OCI-LY7 (cell line): ENCODE measurements around the gene SNX32. TPM values are rescaled to one million over a fixed set of nuclear protein-coding genes. Genes with fewer than 3 reads are reported as not detected.

Experiments used
- BruUV-seq: library from RNA; stranded (reverse); fragments of 400-500 nt; replicated peaks from 2 replicates; lab custom pipeline; 2021; lab: Mats Ljungman, UMichigan
- CTCF ChIA-PET: fragments of 300-600 bp; sonication (Branson Sonifier 250); formaldehyde crosslinking; loops from one replicate; lab custom pipeline; 2022; ENCODE audit warnings: antibody characterized with exemption; ENCODE audit not compliant: unreplicated experiment; lab: Charles Lee
- POLR2A ChIA-PET: fragments of 300-600 bp; sonication (Branson Sonifier 250); formaldehyde crosslinking; loops from one replicate; lab custom pipeline; 2022; ENCODE audit warnings: antibody characterized with exemption; lab: Charles Lee
- DNase-seq: peaks from one replicate; pipeline ENCODE4 v3.0.0-alpha.2; 2015; ENCODE audit warnings: low spot score
- H2AFZ ChIP-seq: fragments of 200-600 bp; sonication (generic), shearing (Covaris generic); 2 replicates; pipeline ENCODE4 v1.6.1; 2014; ENCODE audit warnings: mild to moderate bottlenecking, antibody characterized with exemption, low read length, moderate library complexity
- H3K27ac ChIP-seq: fragments of 200-600 bp; sonication (generic); 2 replicates; pipeline ENCODE4 v1.5.1; 2014; ENCODE audit warnings: mixed run types, low read depth, mild to moderate bottlenecking, moderate library complexity, low read length, inconsistent platforms; ENCODE audit not compliant: poor library complexity, severe bottlenecking
- H3K36me3 ChIP-seq: fragments of 200-600 bp; sonication (generic); 2 replicates; pipeline ENCODE4 v1.6.1; 2014; ENCODE audit warnings: mild to moderate bottlenecking, antibody characterized with exemption, low read length, moderate library complexity, mixed read lengths; ENCODE audit not compliant: insufficient read depth
- H3K4me1 ChIP-seq: fragments of 200-600 bp; sonication (generic); 2 replicates; pipeline ENCODE4 v1.5.1; 2014; ENCODE audit warnings: mild to moderate bottlenecking, low read length; ENCODE audit not compliant: insufficient read depth, poor library complexity, severe bottlenecking
- H3K4me2 ChIP-seq: fragments of 200-600 bp; sonication (generic); 2 replicates; pipeline ENCODE4 v1.6.1; 2014; ENCODE audit warnings: mild to moderate bottlenecking, low read length
- H3K4me3 ChIP-seq: fragments of 200-600 bp; sonication (generic); 2 replicates; pipeline ENCODE4 v1.5.1; 2014; ENCODE audit warnings: mild to moderate bottlenecking, low read depth, low read length; ENCODE audit not compliant: poor library complexity, severe bottlenecking
- H3K79me2 ChIP-seq: fragments of 200-600 bp; sonication (generic); 2 replicates; pipeline ENCODE4 v1.6.1; 2016; ENCODE audit warnings: low read depth, mild to moderate bottlenecking, low read length, moderate library complexity, mixed read lengths; ENCODE audit not compliant: insufficient read depth
- H3K9me2 ChIP-seq: fragments of 200-600 bp; sonication (generic); 2 replicates; pipeline ENCODE4 v1.6.1; 2016; ENCODE audit warnings: mild to moderate bottlenecking, low read length, mixed read lengths; ENCODE audit not compliant: insufficient read depth
- H3K9me3 ChIP-seq: fragments of 200-600 bp; sonication (generic); 2 replicates; pipeline ENCODE4 v1.6.1; 2014; ENCODE audit warnings: mild to moderate bottlenecking, mixed run types, low read length, mixed read lengths
- H4K20me1 ChIP-seq: fragments of 200-600 bp; sonication (generic); 2 replicates; pipeline ENCODE4 v1.6.1; 2014; ENCODE audit warnings: mild to moderate bottlenecking, antibody characterized with exemption, low read length, moderate library complexity, mixed read lengths; ENCODE audit not compliant: insufficient read depth
- EZH2phosphoT487 ChIP-seq: fragments of 200-600 bp; sonication (generic); IDR thresholded peaks from 2 replicates; pipeline ENCODE4 v1.6.1; 2018; ENCODE audit warnings: low read depth, borderline replicate concordance, mild to moderate bottlenecking, mixed run types, antibody characterized with exemption, low read length, moderate library complexity, mixed read lengths
- intact Hi-C: fragments of 100-400 bp; cut with micrococcal nuclease; formaldehyde crosslinking; loops from one replicate; pipeline ENCODE4 v1.10.0; 2022; ENCODE audit not compliant: unreplicated experiment
- total RNA-seq, 2 experiments: library from RNA; depleted of rRNA in 1 of 2; stranded (reverse); fragments of >200 nt in 1 of 2; shearing (Covaris generic) in 1 of 2; gene quantifications; 2 replicates each; pipeline ENCODE4 v1.2.3, GENCODE V29; 2014 to 2022
- TF ChIP-seq, protein P1 (sequence below): fragments of 200-600 bp; sonication (generic); conservative IDR thresholded peaks from 2 replicates; pipeline ENCODE4 v1.5.1; 2014; ENCODE audit warnings: mild to moderate bottlenecking, antibody characterized with exemption, low read length, moderate library complexity, mixed read lengths

The SNX32 gene
- total RNA-seq, 2 experiments from 2014 or later, result not detected

GRCh38 chr11:65808744-65809341 lies 24.9 kb upstream of the SNX32 start:
- Histone ChIP-seq H3K36me3 (no peaks in the 10 kb centered on the region), H3K9me2 (no peaks in the 10 kb centered on the region), H4K20me1 (no peaks in the 10 kb centered on the region), H3K79me2 (no peaks in the 10 kb centered on the region), H3K4me1 (no peaks in the 10 kb centered on the region), H3K4me3 (no peak overlapping the region), H2AFZ (no peak overlapping the region), H3K27ac (no peak overlapping the region), H3K4me2 (no peak overlapping the region), H3K9me3 (no peaks in the 10 kb centered on the region)
- ChIA-PET CTCF (no interaction called here), POLR2A (no interaction called here)
- TF ChIP-seq, protein P1, sequence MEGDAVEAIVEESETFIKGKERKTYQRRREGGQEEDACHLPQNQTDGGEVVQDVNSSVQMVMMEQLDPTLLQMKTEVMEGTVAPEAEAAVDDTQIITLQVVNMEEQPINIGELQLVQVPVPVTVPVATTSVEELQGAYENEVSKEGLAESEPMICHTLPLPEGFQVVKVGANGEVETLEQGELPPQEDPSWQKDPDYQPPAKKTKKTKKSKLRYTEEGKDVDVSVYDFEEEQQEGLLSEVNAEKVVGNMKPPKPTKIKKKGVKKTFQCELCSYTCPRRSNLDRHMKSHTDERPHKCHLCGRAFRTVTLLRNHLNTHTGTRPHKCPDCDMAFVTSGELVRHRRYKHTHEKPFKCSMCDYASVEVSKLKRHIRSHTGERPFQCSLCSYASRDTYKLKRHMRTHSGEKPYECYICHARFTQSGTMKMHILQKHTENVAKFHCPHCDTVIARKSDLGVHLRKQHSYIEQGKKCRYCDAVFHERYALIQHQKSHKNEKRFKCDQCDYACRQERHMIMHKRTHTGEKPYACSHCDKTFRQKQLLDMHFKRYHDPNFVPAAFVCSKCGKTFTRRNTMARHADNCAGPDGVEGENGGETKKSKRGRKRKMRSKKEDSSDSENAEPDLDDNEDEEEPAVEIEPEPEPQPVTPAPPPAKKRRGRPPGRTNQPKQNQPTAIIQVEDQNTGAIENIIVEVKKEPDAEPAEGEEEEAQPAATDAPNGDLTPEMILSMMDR, result no peak
- no peak for TF ChIP-seq EZH2phosphoT487
- intact Hi-C loops, result no loop called here
- BruUV-seq, result no TSS peak
- no peak for DNase-seq

DNA sequence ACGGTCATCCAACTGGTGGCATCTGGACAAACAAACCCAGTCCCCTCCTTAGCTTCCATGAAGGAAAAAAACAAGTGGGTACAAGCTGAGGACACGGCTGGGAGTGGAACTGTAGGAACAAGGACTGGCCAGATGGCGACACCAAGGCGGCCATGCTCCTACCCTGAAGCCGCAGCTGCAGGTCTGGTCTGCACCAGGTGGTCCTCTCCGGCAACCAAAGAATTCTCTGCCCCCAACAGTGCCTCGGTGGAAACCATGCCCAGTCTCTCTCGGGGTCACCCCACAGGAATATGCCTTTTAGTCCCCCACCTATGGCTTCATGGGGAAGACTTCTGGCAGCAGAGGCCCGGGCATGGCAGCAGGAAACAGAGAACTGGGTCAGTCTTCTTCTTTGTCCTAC lies 24.3 kb upstream of the SNX32 start:
- H3K9me3 ChIP-seq, result no peaks in the 10 kb centered on the region
- H3K27ac ChIP-seq, result no peak overlapping the region
- intact Hi-C loops, result no loop called here
- H3K4me2 ChIP-seq, result no peak overlapping the region
- no peak for DNase-seq
- no peak overlapping the region for H3K4me3 ChIP-seq
- H3K79me2 ChIP-seq, result no peaks in the 10 kb centered on the region
- ChIA-PET POLR2A (no interaction called here), CTCF (no interaction called here)
- TF ChIP-seq, protein P1, result no peak
- no peak for TF ChIP-seq EZH2phosphoT487
- no peaks in the 10 kb centered on the region for H3K36me3 ChIP-seq
- no peaks in the 10 kb centered on the region for H3K9me2 ChIP-seq
- no peak overlapping the region for H2AFZ ChIP-seq
- BruUV-seq, result no TSS peak
- H4K20me1 ChIP-seq, result no peaks in the 10 kb centered on the region
- no peaks in the 10 kb centered on the region for H3K4me1 ChIP-seq

DNA sequence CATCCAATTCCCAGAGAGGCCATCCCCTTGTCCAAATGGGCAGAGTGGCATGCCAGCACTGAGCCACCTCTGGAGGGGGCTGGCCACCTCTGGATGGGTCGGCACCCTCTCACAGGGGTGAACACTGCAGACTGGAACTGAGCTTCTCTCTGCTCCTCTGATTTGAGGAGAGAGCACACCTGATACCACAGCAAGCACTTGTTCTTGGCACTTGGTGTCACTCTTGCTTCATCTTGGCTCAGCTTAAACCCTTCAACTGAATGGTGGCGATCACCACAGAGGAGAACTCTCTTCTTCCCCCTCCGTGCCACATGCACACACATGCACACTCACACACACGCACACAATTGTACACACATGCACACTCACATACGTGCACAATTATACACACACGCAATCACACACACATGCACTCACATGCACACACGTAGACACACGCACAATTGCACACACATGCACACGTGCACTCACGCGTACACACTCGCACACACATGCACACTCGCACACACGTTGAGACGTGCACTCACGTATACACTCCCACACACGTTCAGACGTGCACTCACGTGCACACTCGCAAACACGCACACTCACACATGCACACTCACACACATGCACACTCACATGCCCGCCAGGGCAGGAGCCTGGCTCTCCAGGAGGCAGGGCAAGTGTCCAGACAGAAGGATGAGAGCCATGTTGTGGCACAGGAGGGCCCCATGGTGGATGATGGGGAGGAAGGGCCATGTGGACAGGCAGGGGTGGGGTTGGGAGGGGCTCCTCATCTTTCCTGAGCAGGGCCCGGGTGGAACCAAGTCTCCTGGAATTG lies 23.5 kb upstream of the SNX32 start:
- H3K79me2 ChIP-seq, result no peaks in the 10 kb centered on the region
- no peaks in the 10 kb centered on the region for H3K9me2 ChIP-seq
- H3K27ac ChIP-seq, result no peak overlapping the region
- DNase-seq, result peak; percentile 30
- H3K9me3 ChIP-seq, result no peaks in the 10 kb centered on the region
- POLR2A ChIA-PET, result no interaction called here
- BruUV-seq, result no TSS peak
- H2AFZ ChIP-seq, result no peak overlapping the region
- H3K4me1 ChIP-seq, result no peaks in the 10 kb centered on the region
- no peaks in the 10 kb centered on the region for H3K36me3 ChIP-seq
- no peak overlapping the region for H3K4me2 ChIP-seq
- CTCF ChIA-PET, result no interaction called here
- intact Hi-C loops, result no loop called here
- no peak overlapping the region for H3K4me3 ChIP-seq
- TF ChIP-seq, protein P1, result peak; percentile 46
- TF ChIP-seq EZH2phosphoT487, result no peak
- H4K20me1 ChIP-seq, result no peaks in the 10 kb centered on the region
